Suppressor macrophage treated with lipopolysaccharide for 4 hours (primary cell): Measurements from ENCODE around the gene SLC8A1.

Experiments
- DNase-seq: peaks from one replicate; pipeline ENCODE4 v3.0.0-alpha.2; 2020

SLC8A1 gene

DNA sequence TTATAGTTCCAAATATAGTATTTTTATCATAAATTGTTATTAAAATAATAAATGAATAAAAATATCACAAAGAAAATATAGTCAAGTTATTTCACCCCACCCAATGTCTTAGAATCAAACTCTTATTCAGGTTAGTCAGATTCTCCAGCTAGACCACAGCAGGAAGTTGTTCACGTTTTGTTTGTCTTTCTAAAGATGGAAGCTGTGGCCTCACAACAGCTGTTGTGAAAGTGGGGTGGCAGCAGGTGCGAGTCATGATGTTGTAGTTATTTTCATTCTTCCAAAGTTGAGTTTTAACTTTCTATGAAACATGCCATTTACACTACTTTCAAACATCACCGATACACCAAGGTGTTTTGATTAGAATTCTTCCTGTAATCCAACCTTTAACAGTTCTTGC lies 272.9 kb downstream of the SLC8A1 start:
- DNase-seq, result no peak

DNA sequence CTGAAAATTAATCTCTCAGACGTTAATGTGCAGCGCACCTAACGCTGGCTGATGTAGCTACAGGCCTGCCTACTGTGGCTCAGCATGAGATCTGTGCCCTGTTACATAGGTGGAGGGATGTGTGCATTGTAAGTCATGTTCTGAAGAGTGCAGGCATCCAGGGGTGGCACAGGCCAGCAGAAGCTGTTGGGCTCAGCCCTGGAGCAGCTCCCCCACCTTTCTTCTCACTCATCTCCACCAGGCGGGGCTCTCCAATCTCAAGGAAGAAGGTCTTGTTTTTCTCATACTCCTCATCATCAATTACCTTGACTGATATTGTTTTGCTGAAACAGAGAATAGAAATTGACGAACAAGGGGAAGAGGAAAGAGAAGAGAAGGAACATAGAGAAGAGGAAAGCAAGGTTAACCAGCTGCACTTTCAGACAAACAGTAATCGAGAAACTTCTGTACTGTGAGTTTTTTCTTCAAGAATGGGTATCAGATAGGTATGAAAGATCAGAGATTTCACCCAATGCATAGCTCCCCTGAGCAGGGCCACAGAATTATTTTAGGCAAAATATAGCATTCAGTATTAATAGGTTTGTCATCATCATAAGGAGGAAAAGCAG lies 273.6 kb downstream of the SLC8A1 start:
- DNase-seq, result no peak

DNA sequence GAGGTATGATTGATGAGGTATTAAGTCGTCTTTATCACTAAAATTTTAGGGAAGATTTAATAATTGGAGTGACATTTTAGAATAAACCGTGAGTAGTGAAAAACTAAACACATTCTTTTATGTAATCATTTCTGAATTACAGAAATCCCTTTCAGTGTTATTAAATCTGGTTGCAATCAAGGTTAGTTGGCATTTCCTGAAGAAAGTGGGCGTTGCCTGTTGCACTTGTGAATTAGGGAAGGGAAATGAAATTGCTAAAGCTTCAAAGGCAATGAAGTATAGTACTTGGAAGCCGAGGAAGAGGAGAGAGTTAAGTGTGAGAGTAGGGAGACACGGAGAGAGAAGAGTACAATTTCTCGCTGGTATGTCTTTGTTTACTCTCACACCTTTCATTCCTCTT lies 274.5 kb downstream of the SLC8A1 start:
- no peak for DNase-seq

DNA sequence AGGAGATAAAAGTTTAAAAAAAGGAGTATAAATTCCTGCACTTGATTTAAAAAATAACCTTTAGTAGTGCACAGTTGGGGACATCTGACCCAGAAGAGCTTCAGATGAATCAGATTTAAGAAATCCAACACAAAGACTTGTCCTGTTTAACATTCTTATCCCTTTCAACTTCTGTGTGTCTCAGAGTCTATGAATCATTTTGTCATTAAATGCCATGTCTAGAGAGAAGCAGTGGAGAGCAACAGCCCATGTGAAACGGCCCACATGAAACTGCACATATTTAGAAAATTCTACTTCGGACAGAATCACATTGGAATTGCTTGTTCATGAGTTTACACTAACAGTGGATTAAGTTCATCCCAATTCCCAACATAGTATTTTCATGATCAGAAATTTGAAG lies 278.6 kb downstream of the SLC8A1 start:
- no peak for DNase-seq

DNA sequence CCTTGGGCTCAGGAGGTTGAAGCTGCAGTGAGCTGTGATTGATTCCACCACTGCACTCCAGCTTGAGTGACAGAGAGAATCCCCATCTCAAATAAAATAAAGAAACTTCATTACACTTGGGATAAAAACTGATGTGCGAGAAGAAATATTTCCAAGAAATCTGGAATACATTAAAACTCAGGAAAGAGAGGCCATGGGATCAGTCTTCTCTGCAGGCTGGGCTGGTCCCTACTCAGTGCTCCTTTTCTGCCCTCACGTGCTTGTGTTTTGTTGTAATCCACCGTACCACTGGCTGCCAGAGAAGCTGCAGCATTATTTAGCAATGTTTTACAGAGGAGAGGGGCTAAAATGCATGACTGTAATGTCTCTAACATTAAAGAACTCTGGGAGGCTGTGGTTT lies 282.0 kb downstream of the SLC8A1 start:
- DNase-seq, result no peak

DNA sequence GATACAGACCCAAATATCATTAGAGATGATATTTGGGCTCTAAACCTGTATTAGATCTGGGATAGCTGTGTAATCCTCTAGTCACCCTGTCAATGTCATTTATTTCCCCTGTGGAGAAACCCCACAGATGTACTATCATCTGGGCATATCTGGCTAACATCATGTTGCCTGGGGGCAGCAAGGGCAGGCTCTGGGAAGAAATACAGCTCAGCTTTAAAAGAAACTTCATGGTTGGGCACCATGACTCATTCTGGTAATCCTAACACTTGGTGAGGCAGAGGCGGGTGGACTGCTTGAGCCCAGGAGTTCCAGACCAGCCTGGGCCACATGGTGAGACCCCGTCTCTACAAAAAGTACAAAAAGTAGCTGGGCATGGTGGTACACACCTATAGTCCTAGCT lies 282.5 kb downstream of the SLC8A1 start:
- no peak for DNase-seq

DNA sequence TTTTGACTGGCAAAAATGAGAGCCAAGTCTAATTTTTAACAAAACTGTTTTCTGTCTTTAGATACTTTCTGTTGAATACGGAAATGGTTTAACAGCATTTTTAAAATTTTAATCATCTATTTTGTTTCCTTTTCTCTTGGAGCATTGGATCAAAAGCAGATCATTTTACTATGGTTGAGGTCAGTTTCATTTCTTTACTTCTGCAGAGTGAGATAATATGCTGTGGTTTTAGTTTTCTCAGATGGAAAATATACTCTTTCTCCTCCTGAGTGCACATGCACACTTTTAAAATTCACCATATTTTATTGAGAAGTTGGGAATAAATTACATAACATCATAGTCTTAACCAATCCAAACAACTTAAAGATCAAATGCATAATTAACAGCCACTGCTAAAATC lies 283.3 kb downstream of the SLC8A1 start:
- no peak for DNase-seq

DNA sequence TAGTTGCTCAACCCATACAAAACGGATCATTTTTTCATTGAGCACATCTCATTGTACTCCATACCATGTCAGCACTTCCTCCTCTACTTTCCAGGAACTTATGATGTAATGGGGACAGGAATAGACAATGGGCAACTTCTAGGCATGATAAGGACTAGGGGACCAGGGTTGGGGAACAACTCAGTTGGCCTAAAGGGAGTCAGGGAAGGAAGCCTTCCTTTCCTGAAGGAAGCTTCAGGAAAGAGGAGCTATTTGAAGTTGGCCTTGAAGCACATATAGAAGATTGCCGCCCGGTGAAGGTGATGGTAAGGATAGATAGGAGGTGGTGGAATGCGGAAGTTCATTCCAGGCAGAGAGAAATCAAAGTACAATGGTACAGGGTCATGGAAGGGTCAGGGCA lies 283.9 kb downstream of the SLC8A1 start:
- peak; percentile 42 for DNase-seq

DNA sequence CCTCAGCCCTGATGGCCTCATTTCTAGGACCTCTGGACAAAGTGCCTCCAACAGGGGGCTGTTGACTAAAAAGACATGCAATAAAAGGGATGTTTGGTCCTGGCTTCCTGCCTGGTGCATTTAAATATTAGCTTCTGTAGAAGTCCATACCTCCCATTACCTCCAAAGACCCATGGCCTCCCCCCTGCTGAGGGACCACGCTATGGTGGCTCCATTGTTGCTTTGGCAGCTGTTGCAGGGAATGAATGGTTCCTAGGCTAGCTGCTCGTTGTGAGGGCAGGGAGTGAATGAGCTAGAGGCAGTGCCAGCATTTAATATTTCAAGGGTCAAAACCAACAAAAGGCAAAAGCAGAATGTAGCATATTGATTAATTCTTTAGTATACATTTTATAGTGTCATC lies 285.9 kb downstream of the SLC8A1 start:
- no peak for DNase-seq

DNA sequence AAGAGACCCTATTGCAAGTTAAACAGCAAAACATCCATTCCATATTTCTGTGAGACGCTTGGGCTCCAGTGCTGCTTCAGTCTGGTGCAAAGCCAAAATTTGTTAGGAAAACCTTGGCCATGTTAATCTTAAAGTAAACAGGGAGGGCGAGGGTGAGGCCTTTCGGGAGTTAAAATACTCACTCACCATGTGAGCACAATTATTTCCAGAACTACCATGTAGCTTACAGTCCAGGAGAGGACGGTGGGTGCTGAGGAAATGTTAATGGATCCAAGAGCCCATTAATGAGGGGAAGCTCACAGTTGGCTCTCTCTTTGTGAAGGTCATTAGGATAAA lies 286.4 kb downstream of the SLC8A1 start:
- DNase-seq, result no peak

DNA sequence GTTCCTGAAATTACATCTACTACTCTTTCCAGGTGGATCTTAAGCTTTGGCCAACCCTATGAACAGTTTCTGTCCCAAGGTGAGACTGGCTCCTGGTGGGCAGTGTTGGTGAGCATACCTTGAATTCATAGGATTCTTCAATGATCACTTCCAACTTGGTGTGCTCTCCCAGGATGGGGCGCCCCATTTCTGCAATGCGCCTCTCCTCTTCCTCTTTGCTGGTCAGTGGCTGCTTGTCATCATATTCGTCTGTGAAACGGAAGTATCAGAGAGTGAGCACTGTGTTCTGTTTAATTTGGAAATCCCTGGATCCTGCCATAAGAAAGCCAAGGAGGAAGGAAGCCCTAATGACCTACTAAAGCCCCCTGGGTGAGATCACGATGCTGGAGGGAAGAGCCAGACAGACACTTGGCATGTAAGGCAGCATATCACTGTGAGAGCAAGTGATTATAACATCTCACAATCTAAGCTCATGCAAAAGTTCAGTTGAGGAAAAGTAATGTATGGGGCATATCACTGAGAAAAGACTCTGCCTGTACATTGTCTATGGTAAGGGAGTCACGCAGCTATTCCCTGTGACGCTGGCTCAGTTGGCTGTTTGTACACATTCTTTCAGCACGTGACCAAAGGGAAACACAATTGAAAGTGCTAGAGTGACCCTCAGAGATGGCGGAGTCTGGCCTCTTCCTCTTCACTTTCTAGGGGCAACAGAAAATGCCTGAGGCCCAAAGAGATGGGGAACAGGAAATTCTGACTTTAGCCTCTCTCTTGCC lies 287.0 kb downstream of the SLC8A1 start:
- DNase-seq, result peak; percentile 9

DNA sequence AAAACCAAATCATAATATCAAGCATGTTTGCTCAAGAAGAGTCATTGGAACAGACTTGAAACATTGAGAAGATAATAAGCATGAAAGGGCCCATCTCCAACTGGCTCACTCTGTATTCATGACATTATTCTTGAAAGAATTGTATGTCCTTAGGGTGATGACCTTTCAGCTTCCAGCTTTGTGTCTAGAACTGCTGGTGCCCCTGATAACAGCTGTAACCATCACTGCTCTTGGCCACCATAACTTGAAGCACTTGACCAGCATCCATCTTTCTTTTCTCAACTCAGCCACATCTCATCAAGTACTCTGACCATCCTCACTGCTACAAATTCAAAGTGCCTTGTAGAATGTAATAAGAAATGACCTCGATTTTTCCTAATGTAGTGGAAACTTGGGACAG lies 289.9 kb downstream of the SLC8A1 start:
- no peak for DNase-seq

DNA sequence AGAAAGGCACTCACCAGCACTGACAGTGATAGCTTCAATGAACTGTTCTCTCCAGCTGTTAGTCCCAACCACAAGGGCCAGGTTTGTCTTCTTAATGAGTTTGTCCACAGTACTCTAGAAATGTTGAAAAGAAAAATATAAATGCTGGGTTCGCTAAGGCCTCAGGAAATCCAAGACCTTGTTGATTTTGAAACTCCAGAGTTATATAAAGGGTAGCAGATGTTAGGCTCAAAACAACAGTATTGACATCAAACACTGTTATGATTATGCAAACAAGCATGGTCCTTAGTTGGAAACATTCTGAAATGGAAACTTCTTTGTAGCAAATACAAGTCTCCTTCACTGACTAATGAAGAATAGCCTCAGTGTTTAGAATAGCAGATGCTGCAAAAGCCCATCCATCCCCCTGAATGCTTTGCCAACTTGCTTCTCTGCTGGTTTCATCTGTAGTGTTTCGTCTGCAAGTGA lies 291.1 kb downstream of the SLC8A1 start:
- no peak for DNase-seq

DNA sequence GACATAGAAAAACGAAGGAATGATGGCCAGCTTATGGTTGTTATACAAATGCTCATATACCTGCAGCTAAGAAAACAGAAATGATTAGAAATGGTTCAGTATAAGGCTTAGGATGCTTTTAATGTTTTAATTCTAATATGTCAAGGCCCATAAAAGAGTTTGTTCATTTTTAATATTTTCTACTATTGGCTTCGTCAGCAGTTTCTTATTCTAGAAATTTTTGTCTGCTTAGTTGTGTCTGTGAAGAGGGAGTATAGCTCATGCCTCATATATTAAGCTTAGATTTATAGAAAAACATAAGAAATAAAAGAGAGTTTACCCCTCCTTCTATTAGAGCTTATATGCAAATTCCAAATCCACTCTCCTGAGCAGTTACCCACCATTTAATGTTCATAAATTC lies 292.6 kb downstream of the SLC8A1 start:
- DNase-seq, result no peak

DNA sequence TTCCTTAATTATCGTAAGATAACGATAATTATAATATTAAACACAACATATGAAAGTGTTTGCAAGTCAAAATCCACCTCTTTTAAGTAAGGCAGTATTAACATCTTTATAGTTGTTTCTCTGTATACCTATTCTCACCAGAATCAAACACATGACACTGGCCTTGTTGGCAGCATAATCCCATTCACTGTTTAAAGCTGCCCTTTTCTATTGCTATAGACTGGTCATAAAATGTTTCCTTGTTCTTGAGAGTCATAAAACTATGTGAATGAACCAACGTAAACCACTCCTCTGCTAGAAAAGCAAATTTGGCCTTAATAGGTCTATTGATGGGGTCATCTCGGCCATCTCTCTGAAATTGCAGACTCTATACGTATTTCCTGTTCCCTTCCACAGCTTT lies 293.1 kb downstream of the SLC8A1 start:
- DNase-seq, result no peak

DNA sequence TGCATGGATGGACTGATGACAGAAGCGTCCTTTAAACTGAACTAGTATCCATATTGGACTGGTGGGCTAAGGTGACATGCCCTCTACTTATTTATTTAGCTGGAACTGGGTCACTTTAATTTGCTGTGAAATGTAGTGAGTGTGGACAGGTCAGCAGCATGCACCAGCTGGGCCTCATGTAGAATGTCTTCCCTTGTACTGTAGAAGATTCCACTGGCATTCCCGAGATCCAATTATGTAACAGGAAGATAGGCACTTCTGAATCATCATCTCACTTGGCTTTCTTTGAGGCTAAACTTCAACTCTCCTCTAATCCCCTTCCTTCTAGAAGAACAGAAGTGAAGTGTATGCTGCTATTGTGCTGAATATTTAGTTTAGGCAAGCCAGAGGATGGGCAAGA lies 296.2 kb downstream of the SLC8A1 start:
- DNase-seq, result no peak

DNA sequence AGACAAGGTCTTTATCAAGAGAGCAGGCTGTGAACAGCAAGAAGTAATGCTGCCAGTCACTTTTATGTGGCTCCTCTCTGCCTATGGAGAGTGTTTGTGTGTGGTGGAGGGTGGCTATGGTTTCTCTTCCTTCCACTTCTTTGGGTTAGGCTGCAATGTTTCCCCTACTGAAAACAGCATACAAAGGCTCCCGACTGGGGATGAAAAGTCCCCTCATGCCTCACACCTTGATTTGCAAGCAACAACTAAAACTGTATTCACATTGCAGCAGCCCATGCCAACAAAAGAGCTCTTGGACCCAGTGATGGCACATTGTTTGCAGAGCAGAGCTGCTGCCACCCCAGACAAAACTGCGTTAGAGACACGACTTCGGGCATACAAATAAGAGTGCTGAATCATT lies 301.6 kb downstream of the SLC8A1 start:
- DNase-seq, result no peak

DNA sequence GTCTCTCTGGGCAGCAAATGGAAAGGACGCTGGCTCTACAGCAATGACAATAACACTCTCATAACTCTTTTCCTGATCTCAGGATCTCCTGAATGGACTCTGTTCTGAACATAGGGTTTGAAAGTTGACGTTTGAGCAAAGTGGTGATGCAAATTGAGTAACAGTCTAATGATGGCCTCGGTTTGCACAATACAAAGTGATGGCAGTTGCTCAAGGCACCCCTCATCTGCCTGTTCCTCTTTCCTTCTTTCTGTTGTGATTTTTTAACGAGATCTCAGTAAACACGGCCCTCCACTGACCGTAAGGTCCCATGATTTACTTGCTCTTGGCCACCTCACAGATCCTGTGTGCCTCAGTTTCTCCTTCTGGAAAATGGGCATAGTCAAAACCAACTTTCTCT lies 303.6 kb downstream of the SLC8A1 start:
- peak; percentile 73 for DNase-seq

DNA sequence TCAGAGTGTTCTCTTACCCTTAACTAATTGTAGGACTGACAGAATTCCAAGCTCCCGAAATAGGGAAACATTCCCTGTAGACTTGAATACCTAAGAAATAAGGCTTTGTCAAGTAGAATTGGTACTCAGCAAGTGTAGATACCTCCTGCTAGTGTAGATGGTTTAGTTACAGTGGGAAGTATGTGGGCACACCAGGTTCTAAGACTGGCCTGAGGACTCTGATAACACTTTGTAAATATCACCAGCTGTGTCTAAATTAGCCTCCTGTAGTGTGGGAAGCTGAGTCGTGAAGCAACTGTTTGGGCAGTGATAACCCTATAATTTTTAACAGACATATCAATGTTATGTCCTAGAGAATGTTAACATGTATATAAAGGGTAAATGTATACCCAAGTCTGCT lies 304.5 kb downstream of the SLC8A1 start:
- no peak for DNase-seq

DNA sequence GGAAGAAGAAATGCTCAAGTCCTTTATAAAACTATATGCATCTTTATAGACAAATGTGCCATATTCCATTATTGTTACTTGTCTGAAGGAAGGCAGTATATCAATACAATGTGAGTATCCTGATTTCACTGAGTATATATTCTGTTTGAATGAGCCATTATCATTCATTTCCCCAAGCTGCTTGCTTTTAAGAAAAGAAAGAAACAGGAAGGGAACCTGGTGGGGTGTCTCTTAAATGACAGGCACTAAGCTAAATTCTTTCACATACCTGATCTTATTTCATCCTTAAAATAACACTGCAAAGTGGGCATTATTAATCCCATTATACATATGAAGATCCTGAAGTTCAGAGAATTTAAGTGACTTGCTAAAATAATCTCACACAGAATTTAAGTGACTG lies 307.9 kb downstream of the SLC8A1 start:
- no peak for DNase-seq

DNA sequence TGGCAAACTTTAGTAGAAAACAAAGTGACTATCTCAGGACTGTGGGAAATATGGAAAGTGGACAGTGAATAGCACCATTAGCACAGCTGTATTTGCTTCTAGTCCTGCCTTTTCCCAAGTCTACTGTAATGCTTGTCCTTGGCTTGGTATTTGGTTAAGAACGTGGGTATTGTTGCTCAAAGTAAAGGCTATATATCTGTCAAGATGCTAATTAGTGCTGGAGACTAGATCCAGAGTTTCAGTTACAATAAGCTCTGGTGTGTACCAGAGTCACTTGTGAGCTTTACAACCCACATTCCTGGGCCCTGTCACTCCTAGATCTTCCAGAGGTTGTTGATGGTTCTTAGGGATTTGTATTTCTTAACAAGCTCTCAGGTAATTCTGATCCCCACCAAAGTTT lies 313.6 kb downstream of the SLC8A1 start:
- no peak for DNase-seq

DNA sequence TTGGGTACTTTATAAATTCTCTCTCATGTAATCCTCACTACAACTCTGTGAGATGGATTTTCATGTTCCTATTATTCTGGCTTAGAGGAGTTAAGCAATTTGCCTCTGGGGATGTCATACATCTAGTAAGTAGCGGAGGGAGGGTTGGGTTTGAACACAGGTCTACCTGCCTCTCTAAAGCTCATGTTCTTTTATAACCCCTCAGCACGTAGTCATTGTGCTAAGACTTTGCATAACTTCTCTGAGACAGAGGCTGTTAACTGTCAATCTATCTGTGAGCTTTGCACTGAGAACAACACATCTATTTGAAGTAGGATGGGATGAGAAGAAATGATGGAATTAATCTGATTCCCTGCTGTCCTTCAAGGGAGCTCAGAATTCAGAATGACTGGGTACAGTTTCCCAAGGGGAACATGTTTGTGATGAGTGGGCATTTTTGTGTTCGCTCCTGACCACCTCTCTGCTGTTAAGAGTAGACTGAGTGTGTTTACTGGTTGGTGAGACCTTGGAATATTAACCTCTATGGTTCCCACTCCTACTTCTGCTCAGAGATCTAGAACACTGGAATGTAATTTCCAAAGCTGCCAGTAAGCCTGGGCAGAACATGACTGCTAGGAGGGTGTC lies 320.7 kb downstream of the SLC8A1 start:
- no peak for DNase-seq

DNA sequence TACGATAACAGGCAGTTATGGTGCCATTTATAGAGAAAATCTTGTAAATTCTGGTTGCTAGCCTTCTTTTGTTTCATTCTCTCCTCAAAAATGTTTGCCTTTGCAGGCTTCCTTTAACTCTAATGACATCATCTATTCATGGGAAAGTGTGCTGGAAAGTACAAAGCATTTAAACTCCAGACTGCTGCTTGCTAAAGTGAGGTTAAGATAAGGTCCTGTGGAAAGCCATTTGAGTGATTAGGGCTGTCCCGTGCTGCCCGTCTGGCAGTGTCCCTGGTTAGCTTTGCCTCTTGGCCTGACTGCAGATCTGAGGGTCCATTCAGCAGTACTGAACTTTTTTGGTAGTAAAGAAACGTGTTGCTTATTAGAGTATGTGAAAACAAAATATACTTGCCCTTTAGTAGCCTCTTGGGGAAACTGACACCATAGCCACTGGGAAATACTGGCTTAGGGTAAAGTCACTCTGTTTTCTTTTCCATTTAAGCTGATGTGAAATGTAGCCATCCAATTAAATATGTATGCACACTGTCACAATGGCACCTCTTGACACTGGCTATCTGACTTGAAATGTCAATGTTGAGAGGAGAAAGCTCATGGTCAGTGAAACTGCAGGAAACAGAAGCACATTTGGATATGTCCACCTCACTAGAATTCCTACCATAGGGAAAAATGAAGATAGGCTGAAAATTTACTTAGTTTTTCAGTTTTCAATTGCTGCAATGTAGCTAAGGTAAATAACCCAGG lies 321.5 kb downstream of the SLC8A1 start:
- no peak for DNase-seq

DNA sequence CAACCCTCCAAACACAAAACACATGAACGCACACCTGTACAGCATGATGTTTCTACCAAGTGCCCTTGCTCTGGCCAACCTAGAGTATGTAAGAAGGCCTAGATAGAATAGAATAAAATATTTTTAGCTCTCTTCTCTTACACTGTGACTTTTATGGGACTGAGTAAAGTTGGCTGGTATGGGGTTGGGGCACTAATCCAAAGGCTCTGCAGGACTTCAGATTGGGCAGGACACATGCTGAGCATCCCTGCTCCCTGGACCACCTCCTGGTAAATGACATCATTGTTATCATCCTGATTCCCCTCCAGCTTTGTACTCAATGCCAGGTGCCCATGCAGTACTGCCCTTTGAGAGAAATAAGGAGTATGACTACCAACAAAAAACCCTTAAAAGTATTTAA lies 322.2 kb downstream of the SLC8A1 start:
- no peak for DNase-seq
